ENCODE measurements around the gene CLCF1.
"Not testable (repeated sequence)": the region's sequence is repeated elsewhere in the genome, so short reads cannot be mapped to it uniquely, and the experiment has no call there.

The CLCF1 gene

DNA sequence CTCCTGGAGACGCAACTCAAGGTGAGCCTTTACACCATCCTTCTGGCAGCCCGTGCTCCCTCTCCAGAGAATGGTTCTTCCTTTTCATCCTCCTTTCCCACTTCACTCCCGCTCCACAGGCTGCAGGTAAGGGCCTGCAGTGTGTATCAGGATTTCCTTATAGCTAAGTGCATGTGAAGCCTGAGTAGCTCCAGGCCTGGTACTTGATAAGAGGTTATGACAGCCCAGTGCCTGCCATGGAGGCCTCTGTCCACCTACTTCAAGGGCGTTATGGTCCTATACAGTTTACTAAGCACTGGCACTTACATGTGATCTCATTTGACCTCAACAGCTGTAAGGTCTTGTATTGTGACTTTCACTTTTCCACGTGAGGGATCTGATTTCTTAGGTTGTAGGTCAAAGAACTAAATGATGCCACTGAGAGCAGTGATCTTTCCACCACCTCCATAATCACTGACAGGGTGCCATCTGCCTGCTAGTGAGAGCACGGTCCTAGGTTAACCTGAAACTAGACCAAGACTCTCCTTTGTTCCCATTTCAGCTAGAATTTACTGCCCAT lies 52.0 kb downstream of the CLCF1 start:
- no peak for DNase-seq

DNA sequence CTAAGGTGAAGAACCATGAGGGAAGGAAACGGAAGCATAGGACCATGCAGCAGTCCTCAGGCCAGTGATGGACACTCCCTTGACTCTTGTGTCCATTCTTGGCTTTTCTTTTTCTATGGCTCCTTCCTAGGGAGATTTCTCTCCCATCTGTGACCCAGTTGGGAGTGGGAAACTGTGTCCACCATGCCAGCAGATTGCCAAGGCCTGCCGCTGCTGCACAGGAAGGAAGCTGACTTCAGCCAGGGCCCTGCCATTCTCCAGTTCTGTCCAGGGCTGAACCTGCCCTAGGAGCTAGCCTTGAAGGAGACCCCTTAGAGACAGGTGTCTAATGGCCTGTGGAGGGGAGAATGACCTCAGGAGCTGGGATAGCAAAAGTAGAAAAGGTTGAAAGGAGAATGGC lies 52.7 kb downstream of the CLCF1 start:
- no peak for DNase-seq

DNA sequence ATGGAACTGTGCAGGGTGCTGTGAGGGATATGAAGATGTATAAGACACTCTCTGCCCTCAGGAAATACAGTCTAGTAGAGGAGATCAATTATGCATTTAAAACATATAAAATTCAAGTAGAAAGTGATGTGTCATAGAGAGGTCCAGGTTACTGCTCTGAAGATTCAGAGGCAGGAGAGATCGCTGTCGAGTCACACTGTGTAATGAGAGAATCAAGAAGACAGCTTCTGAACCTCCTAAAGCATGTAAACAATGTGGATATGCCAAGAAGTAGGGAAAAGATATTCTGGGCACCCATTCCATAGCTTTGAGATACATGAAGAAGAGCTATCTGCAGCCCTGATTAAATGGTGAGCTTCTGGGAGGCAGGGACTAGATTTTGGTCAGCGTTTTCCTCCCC lies 53.4 kb downstream of the CLCF1 start:
- no peak for DNase-seq

DNA sequence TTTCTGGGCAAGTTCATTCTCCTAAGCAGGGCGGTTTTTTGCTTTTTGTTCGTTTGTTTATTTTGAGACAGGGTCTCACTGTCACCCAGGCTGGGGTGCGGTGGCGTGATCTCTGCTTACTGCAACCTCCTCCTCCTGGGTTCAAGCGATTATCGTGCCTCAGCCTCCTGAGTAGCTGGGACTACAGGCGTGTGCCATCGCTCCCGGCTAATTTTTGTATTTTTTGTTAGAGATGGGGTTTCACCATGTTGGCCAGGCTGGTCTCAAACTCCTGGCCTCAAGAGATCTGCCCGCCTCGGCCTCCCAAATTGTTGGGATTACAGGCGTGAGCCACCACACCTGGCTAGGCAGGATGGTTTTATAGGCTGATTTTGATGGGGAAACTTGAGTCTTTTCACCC lies 54.5 kb downstream of the CLCF1 start:
- DNase-seq, result not testable (repeated sequence)

DNA sequence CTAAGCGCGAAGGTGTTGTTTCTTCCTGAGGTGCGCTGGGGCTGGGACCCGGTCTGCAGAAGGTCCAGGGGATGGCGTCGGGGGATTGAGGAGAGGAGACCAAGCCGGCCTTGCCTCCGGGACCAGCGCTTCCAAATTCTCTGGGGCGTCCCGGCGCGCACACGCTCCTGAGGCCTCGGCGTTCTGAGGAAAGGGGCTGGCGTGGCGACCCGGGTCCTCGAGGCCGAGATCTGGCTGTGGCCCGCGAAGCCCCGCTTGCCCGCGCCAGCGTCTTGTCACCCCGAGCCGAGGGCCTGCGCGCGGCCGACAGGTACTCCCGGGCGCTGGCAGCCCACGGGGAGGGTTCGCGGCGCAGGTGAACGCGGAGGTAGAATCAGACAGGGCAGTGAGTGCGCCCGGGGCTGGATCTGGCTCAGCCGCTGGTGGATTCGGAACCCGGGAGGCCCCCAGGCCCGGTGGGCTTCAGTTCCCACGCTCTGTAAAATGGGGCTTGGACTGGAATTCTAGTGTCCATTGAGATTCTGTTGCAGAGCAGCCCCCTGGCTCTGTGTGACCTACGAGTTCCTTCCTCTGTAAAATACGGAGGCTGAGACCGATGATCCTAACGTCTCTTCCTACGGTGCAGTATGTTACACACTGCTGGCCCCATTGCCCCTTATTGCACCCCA lies 55.4 kb downstream of the CLCF1 start:
- no peak for DNase-seq

DNA sequence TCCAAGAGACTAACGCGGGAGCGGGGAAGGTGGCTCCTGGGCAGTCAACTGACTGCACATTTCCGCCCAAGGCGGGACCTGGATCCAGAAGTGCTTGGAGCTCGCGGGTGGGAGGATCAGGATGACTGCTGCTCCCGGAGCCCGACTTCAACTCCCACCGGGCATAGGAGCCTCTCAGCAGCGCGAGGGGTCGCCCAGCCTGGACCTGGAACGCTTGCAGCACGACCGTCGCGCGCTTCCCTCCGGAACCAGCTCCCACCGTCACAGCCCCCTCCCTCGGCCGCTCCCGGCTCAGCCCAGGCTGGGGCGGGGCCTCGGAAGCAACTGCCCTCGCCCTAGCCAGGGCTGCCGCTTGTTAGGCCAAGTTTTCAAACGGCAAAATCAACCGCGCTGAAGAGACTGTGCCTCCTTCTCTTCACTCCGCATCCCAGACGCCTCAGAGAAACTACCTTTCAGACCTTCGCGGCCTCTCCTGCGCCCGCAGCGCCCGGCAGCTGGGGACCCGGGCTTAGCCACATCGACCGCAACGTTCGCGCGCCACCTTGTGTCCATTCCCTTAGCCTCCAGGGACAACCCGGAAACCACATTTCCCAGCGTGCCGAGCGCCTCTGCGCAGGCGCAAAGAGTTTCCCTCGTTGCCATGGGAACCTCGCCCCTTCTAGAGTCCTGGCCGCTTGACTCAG lies 56.1 kb downstream of the CLCF1 start:
- peak; percentile 97 for DNase-seq

DNA sequence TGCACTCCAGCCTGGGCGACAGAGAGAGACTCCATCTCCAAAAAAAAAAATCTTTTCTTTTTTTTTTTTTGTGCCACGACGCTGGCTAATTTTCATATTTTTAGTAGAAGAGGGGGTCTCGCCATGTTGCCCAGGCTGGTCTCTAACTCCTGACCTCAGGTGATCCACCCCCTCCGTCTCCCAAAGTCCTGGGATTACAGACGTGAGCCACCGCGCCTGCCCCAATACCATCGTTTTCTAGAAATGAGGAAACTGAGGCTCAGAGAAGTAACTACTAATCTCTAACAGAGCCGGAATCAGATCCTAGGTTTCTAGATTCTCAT lies 56.6 kb downstream of the CLCF1 start:
- no peak for DNase-seq

DNA sequence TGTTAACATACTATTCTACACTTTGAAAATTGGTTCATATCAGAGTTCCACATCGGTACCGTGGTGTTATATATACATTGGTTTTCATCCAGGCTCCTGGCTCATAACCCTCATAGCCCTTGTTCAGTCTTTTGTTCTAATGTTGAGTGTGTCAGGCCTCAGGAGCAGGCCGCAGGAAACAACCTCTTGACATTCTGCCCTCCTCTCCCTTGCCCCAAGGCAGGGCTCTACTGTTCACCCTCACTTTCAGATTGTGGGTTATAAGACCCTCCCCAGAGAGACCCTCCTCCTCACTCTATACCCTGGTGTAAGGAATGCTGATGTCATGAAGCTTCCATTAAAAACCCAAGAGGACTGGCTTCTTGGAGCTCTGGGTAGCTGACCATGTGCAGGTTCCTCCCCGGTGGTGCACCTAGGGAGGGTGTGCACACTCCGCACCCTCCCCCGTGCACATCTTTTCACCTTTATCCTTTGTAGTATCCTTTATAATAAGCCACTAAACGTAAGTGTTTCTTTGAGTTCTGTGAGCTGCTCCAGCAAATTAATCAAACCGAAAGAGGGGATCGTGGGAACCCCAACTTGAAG lies 58.0 kb downstream of the CLCF1 start:
- DNase-seq, result no peak

DNA sequence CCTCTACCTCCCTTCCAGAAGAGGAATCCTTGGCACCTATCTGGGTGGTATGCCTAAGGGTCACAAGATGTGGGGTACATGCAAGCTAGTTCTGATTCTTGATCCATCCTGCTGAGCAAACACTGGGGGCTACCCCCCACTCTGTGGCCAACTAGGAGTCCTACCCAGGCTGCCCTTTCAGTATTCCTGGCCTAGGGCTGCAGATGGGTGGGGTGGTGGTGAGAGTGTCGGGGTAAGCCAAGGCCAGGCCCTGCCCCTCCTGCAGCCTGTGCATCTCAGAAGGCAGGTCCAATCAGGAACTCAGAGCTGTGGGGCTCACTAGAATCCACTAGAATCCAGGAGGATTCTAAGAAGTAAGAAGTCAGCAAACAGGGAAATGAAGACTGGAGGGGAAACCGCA lies 59.2 kb downstream of the CLCF1 start:
- no peak for DNase-seq

Data from stimulated activated naive CD4-positive, alpha-beta T cell treated with Interleukin-2 at 50 U/mL for 16 hours (primary cell).